Stomach (tissue), 9 donors: ENCODE measurements around the gene RAP2A. TPM values are rescaled to one million over a fixed set of nuclear protein-coding genes. Genes with fewer than 3 reads are reported as not detected.

ENCODE experiments used
- DNase-seq, 2 donors: peaks; one replicate each; pipeline versions ENCODE4 v3.0.0 to v3.0.0-alpha.2; 2013 to 2019
- H3K27ac ChIP-seq, 5 donors: fragments of 200-600 bp in 4 of 5; sonication (generic) in 4 of 5; one replicate each; pipeline ENCODE4 v1.5.1; 2013 to 2019; ENCODE audit warnings: mild to moderate bottlenecking in 1 of 5, moderate library complexity in 1 of 5
- H3K27me3 ChIP-seq, 3 donors: fragments of 200-600 bp; sonication (generic); one replicate each; pipeline ENCODE4 v1.5.1; 2017 to 2019; ENCODE audit warnings: mixed run types in 1 of 3
- H3K36me3 ChIP-seq, 4 donors: fragments of 200-600 bp; sonication (generic); 1 replicate in 3 of 4; 2 replicates in 1 of 4; pipeline ENCODE4 v1.5.1; 2016 to 2019
- H3K4me1 ChIP-seq, 4 donors: fragments of 200-600 bp; sonication (generic); one replicate each; pipeline ENCODE4 v1.5.1; 2016 to 2019
- H3K4me3 ChIP-seq, 4 donors: fragments of 200-600 bp; sonication (generic) in 3 of 4; one replicate each; pipeline ENCODE4 v1.5.1; 2016 to 2019; ENCODE audit warnings: mild to moderate bottlenecking in 1 of 4
- H3K9me3 ChIP-seq, 4 donors: fragments of 200-600 bp; sonication (generic); one replicate each; pipeline ENCODE4 v1.5.1; 2016 to 2019
- EP300 ChIP-seq: sonication (generic); formaldehyde crosslinking; IDR thresholded peaks from one replicate; pipeline ENCODE4 v1.6.1; 2017; ENCODE audit warnings: antibody characterized with exemption
- POLR2A ChIP-seq, 4 donors: fragments of 450-650 bp; IDR thresholded peaks; one replicate each; pipeline ENCODE4 v1.6.1; 2016; ENCODE audit warnings: antibody characterized with exemption in 4 of 4, control low read depth in 2 of 4, mild to moderate bottlenecking in 1 of 4, moderate library complexity in 1 of 4
- POLR2AphosphoS5 ChIP-seq, 3 donors: sonication (generic); formaldehyde crosslinking; IDR thresholded peaks; one replicate each; pipeline ENCODE4 v1.6.1; 2016; ENCODE audit warnings: antibody characterized with exemption in 3 of 3
- WGBS, 5 donors: extraction: QIAGEN DNeasy Blood & Tissue Kit in 3 of 5; methylation state at CpG; one replicate each; pipeline versions ENCODE4 v1.1.5 to v1.1.7; 2013 to 2018; 5-methylcytosine and 5-hydroxymethylcytosine counted together
- intact Hi-C: fragments of 100-400 bp; cut with DNase I; formaldehyde crosslinking; loops from one replicate; pipeline ENCODE4 v1.15.1; 2023; ENCODE audit warnings: low total_unique reads
- polyA plus RNA-seq, 3 donors: library from polyadenylated mRNA; stranded (reverse); fragments of 200-250 nt; gene quantifications; one replicate each; pipeline ENCODE4 v1.2.3, GENCODE V29; 2013
- total RNA-seq, 5 donors: library from RNA; depleted of rRNA; stranded (reverse); fragments of >200 nt; gene quantifications; one replicate each; pipeline versions ENCODE4 v1.1.0 to v1.2.3, GENCODE V29; 2014 to 2016
- TF ChIP-seq, protein P1 (sequence below), 7 experiments: fragments of 450-650 bp in 4 of 7; fragments of 200-600 bp in 3 of 7; sonication (generic) in 3 of 7; IDR thresholded peaks; one replicate each; pipeline ENCODE4 v1.5.1; 2016 to 2019; ENCODE audit warnings: antibody characterized with exemption in 7 of 7, control low read depth in 2 of 7, mild to moderate bottlenecking in 1 of 7
- donor health status: healthy with polysubstance abuse.
- donor health status: Bipolar disorder and iron deficiency.
- donor health status: healthy.

The RAP2A gene
- total and polyA plus RNA-seq, 8 donors, result 2.6 to 51.0 (median 8.6) TPM

GRCh38 chr13:97496511-97496910 lies 62.5 kb downstream of the RAP2A start:
- no peaks in the 10 kb centered on the region for H3K27me3 ChIP-seq
- intact Hi-C loops, result no loop called here
- TF ChIP-seq, protein P1, sequence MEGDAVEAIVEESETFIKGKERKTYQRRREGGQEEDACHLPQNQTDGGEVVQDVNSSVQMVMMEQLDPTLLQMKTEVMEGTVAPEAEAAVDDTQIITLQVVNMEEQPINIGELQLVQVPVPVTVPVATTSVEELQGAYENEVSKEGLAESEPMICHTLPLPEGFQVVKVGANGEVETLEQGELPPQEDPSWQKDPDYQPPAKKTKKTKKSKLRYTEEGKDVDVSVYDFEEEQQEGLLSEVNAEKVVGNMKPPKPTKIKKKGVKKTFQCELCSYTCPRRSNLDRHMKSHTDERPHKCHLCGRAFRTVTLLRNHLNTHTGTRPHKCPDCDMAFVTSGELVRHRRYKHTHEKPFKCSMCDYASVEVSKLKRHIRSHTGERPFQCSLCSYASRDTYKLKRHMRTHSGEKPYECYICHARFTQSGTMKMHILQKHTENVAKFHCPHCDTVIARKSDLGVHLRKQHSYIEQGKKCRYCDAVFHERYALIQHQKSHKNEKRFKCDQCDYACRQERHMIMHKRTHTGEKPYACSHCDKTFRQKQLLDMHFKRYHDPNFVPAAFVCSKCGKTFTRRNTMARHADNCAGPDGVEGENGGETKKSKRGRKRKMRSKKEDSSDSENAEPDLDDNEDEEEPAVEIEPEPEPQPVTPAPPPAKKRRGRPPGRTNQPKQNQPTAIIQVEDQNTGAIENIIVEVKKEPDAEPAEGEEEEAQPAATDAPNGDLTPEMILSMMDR (IDR thresholded peaks at IDR 0.05), result no peak
- TF ChIP-seq EP300 (no peak), POLR2AphosphoS5 (IDR thresholded peaks at IDR 0.05) (peak in 1 of 3 donors; percentile 8), POLR2A (IDR thresholded peaks at IDR 0.05) (no peak)
- peak in 1 of 2 donors; percentile 41 for DNase-seq
- no peak overlapping the region for H3K4me3 ChIP-seq
- H3K36me3 ChIP-seq, result no peaks in the 10 kb centered on the region
- 86 to 94% (median 89%) methylated on average over 2 of the region's 2 CpGs for WGBS, 5 donors
- H3K9me3 ChIP-seq, result peaks cover 0 to under 1% (median 0%) of the 10 kb centered on the region in 4 donors
- no peak overlapping the region for H3K27ac ChIP-seq
- no peaks in the 10 kb centered on the region for H3K4me1 ChIP-seq

GRCh38 chr13:97497400-97497799 lies 63.4 kb downstream of the RAP2A start:
- intact Hi-C loops, result no loop called here
- H3K4me3 ChIP-seq, result no peak overlapping the region
- WGBS, 5 donors, result 81 to 93% (median 86%) methylated on average over 3 of the region's 3 CpGs
- H3K27me3 ChIP-seq, result no peaks in the 10 kb centered on the region
- peaks cover 0 to 5% (median 5%) of the 10 kb centered on the region in 4 donors for H3K4me1 ChIP-seq
- no peaks in the 10 kb centered on the region for H3K36me3 ChIP-seq
- TF ChIP-seq POLR2AphosphoS5 (IDR thresholded peaks at IDR 0.05), result no peak
- TF ChIP-seq POLR2A (IDR thresholded peaks at IDR 0.05), result no peak
- TF ChIP-seq, protein P1 (IDR thresholded peaks at IDR 0.05), result no peak
- no peak for TF ChIP-seq EP300
- no peak overlapping the region for H3K27ac ChIP-seq
- DNase-seq, result no peak
- H3K9me3 ChIP-seq, result no peaks in the 10 kb centered on the region

DNA sequence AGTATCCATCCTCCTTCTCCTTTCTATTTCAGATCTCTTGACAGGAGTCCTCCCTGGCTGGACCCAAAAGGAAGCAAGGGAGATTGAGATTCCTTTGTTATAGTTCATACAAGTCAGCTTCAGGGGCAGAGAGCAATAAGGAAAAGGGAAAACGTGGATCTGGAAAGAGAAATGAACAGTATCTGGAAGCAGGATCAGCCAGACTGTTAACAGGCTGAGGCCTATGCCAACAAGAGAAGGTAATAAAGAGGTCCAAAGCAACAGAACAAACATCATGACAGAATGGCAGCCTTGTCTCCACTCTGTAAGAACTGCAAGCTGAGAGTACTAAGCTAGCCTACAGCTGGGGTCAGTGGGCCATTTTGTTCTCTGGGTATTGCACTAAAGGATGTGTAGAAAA lies 64.5 kb downstream of the RAP2A start:
- WGBS, 5 donors, result 40 to 63% (median 46%) methylated on average over 1 of the region's 1 CpG
- Histone ChIP-seq H3K36me3 (no peaks in the 10 kb centered on the region), H3K27ac (no peak overlapping the region), H3K9me3 (no peaks in the 10 kb centered on the region), H3K27me3 (no peaks in the 10 kb centered on the region), H3K4me3 (no peak overlapping the region), H3K4me1 (peaks cover 0 to 14% (median 10%) of the 10 kb centered on the region in 4 donors)
- DNase-seq, result no peak
- intact Hi-C loops, result no loop called here
- TF ChIP-seq, protein P1 (IDR thresholded peaks at IDR 0.05), result no peak

DNA sequence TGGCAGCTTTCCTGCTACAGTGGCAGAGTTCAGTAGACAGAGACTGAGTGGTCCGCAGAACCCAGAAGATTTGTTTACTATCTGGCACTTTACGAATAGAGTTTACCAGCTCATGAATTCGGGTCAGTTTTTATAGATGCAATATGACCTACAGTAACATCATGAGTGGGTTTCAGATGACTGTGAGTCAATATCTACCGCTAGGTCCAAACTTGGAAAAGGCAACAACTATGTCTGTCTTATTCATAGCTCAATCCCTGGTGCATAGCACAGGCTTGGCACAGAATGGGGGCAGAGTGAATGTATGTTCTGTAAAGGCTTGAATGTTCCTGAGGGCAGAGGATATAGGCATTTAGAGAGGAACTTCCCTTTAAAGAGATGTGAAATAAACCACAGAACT lies 65.2 kb downstream of the RAP2A start:
- intact Hi-C loops, result no loop called here
- Histone ChIP-seq H3K27ac (no peak overlapping the region), H3K9me3 (no peaks in the 10 kb centered on the region), H3K27me3 (no peaks in the 10 kb centered on the region), H3K4me3 (no peak overlapping the region), H3K4me1 (peaks cover 0 to 14% (median 10%) of the 10 kb centered on the region in 4 donors), H3K36me3 (no peaks in the 10 kb centered on the region)
- DNase-seq, result no peak
- TF ChIP-seq POLR2A (IDR thresholded peaks at IDR 0.05) (no peak), EP300 (no peak), POLR2AphosphoS5 (IDR thresholded peaks at IDR 0.05) (no peak)
- TF ChIP-seq, protein P1 (IDR thresholded peaks at IDR 0.05), result no peak
- WGBS, 5 donors, result 86 to 93% (median 92%) methylated on average over 4 of the region's 4 CpGs
